Activated T-helper 9 cell treated with anti-CD3 and anti-CD28 coated beads, Interleukin-2, amount 50 U/mL, for 16 hours (primary cell): ENCODE data around the gene CAB39L.

ENCODE experiments used
- DNase-seq: peaks from one replicate; pipeline ENCODE4 v3.0.0-alpha.2; 2020; ENCODE audit warnings: low read depth

CAB39L gene

DNA sequence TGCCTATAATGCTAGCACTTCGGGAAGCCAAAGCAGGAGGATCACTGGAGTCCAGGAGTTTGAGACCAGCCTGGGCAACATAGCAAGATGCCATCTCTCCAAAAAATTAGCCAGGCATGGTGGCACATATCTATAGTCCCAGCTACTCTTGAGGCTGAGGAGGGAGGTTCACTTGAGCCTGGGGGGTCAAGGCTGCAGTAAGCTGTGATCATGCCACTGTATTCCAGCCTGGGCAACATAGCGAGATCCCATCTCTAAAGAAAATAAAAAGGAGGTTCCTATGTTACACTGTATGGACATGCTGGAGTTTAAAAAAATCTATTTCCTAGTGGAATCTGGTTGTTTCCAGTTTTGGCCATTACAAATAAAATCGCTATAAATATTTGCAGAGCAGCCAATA, 2.6 kb downstream of the CAB39L start:
- no peak for DNase-seq

DNA sequence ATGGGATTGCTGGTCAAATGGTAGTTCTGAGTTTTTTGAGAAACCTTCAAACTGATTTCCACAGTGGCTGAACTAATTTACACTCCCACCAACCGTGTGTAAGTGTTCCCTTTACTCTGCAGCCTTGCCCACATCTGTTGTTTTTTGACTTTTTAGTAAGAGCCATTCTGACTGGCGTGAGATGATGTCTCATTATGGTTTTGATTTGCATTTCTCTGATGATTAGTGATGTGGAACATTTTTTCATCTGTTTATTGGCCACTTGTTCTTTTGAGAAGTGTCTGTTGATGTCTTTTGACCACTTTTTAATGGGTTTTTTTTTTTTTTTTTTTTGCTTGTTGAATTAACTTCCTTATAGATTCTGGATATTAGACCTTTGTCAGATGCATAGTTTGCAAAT, 4.3 kb downstream of the CAB39L start:
- DNase-seq, result no peak

DNA sequence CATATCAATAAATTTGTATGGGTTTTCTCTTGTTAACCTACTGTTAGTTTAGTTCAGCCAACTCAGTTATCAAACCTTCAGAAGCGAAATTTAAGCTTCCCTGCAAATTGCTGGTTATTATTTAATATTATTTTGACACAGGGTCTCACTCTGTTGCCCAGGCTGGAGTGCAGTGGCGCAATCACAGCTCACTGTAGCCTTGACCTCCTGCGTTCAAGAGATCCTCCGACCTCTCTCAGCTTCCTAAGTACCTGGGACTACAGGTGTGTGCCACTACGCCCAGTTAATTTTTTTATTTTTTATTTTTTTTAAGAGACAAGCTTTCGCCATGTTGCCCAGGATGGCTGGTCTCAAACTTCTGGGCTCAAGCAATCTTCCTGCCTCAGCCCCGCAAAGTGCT, 6.2 kb downstream of the CAB39L start:
- no peak for DNase-seq

DNA sequence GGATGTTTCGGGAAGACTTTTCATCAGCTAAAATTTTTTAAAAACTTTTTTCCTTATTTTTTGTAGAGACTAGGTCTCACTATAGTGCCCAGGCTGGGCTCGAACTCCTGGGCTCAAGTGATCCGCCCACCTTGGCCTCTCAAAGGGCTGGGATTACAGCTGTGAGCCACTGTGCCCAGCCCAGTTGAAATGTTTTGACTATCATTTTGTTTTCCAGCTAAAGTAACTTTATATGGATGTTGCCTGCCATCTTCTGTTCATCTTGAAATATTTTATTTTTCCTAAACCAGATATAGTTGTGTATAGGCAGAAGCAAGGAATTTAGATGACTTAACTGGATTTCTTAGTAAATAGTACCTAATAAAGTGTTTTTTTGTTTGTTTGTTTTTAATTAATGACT, 7.0 kb downstream of the CAB39L start:
- no peak for DNase-seq

DNA sequence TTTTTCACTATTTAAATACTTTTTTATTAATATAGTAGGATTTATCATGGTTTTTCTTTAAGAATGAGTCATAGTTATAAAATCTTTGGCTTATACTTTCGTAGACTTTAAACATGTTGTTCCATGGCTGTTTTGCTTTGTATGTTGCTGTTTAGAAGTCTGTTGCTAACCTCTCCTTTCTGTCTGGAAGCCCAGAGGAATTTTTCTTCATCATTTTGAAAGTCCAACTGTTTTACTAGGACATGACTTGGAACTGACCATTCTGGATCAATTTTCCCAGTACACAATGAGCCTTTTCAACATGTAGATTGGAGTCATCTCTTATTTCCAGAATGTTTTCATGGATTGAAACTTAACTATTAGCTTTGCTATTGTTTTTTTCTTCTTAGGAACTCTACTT, 7.9 kb downstream of the CAB39L start:
- no peak for DNase-seq

DNA sequence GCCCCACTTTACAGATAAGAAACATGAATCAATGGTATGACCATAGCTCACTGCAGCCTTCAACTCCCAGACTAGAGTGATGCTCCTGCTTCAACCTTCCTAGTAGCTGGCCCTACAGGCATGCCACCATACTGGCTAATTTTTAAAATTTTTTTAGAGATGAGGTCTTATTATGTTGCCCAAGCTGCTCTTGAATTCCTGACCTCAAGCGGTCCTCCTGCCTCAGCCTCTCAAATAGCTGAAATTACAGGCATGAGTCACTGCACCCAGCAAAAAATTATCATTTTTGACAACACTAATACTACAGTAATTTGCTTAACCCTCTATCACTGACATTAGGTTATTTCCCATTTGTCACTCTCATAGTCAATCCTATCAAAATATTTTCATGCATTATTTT, 14.7 kb downstream of the CAB39L start:
- DNase-seq, result no peak

DNA sequence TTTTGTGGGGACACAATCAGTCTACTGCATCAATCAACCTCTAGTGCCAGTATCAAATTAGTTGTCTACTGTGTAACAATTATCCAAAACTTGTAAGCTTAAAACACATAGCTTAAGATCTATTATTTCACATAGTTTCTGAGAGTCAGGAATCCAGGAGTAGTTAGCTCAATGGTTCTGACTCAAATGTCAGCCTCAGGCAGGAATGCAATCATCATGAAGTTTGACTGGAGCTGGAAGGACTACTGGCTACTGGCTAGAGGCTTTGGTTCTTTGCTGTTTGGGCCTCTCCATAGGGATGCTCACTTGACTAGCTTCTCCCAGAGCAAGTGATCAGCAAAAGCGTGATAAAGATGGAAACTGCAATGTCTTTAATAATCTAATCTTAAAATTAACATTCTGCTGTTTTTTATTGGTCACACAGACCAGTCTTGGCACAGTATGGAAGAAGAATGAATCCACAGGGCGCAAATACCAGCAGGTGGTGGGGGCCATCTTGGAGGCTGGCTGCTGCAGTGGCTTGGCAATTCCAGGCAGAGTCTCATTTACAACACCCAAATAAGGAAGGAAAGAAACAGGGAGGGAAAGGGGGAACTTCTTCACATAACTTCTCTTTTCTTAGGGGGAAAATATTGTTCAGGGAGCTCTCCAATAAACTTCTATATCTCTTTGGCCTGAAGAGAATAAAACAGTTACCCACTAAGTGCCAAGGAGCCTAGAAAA, 15.7 kb downstream of the CAB39L start:
- no peak for DNase-seq

DNA sequence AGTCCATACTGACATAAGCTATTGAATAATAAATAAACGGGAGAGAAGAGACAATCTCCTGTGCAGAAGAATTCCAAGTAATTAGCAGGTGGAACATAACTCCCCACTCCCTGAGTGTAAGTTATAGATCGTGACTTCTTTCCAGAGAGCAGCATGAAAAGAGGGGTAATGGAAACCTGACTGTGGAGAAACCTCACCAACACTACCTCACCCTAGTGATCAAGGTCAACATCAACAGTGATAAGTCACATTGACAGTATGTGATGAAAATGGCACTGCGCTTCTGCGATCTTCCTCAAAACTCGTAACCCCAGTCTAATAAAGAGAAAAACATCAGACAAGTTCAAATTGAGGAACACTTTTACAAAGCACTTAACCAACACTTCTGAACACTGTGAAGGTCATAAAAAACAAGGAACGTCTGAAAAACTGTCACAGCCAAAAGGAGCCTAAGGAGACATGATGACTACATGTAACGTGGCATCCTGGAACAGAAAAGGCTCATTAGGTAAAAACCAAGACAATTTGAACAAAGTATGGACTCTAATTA, 19.8 kb downstream of the CAB39L start:
- no peak for DNase-seq

DNA sequence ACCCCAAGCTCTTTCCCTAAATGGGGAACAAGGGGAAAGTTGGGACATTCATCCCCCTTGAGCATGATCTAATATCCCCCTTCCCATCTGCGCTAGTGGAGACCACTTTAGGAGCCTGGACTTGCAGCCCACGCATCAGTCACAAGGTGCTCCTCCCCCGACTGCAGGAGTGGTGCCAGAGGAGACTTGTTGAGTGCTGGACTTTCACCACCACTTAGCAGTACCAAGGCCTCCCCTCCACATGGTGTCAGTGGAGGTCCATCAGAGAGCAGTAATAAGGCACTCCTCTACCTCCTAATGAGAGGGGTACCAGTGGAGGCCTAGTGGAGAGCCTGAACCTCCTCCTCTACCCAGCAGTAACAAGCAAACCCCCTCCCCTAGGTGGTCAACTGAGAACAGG, 22.5 kb downstream of the CAB39L start:
- DNase-seq, result no peak

DNA sequence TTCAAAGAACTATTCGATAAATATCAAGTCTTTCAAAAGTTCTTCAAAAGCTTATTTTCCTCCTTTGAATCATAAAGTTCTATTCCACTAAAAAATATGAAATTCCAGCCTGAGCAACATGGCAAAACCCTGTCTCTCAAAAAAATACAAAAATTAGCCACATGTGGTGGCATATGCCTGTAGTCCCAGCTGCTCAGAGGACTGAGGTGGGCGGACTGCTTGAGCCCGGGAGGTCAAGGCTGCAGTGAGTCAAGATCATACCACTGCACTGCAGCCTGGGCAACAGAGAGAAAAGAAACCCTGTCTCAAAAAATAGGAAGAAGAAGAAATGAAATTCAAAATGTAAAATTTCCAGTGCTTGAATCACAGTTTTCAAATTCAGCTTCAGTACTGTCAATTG, 24.6 kb downstream of the CAB39L start:
- DNase-seq, result no peak

DNA sequence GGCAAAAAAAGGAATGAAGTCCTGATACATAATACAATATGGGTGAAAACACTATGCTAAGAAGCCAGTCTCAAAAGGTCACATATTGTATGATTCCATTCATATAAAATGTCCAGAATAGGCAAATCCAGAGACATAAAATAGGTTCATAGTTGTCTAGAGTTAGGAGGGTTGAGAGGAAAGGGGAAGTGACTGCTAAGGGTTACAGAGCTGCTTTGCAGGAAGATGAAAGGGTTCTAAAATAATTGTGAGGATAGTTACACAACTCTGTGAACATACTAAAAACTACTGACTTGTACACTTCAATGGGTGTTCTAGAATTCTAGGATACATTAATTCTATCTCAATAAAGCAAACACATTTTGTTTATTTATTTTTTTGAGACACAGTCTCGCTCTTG, 25.7 kb downstream of the CAB39L start:
- no peak for DNase-seq

DNA sequence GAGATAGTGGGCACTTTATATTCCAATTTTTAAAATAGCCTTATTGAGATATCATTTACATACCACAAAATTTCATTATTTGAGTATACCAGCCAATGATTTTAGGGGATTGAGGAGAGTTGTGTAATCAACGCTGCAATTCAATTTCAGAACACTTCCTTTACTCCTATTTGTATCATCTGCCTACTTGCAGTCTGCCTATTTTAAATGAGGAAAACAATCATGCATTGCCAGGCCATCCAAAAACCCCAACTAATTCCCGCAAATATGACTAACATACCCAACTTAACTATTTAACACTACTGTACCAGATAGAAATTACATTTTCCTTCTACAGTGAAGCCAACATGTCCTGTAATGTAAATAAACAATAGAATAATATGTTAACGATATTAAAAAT, 26.7 kb downstream of the CAB39L start:
- no peak for DNase-seq

DNA sequence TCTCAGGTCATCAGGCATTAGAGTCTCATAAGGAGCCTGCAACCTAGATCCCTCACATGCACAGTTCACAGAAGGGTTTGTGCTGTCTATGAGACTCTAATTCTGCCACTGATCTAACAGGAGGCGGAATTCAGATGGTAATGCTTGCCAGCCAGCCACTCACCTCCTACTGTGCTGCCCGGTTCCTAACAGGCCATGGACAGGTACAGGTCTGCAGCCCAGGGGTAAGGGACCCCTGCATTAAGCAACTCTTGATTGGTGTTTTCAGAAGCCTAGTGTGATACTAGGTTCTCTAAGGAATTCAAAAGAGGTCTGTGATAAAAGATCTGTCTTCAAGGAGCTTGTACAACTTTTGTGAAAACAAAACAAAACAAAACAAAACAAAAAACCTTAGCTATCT, 31.1 kb downstream of the CAB39L start:
- DNase-seq, result no peak

DNA sequence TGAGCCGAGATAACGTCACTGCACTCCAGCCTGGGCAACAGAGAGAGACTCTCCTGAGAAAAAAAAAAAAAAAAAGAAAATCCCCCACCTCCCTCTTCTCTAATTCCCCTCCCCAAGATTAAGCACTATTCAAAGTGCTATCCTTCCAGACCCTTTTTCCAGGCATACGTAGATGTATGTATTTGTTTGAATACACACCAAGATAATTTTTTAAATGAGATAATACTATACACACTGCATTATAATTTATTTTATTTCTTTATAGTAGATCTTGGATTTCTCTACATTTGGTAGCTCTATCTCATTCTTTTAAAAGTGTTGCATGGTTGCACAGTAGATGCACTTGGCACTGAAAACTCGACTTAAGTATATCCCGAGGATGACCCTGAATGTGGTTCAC, 32.5 kb downstream of the CAB39L start:
- DNase-seq, result no peak

DNA sequence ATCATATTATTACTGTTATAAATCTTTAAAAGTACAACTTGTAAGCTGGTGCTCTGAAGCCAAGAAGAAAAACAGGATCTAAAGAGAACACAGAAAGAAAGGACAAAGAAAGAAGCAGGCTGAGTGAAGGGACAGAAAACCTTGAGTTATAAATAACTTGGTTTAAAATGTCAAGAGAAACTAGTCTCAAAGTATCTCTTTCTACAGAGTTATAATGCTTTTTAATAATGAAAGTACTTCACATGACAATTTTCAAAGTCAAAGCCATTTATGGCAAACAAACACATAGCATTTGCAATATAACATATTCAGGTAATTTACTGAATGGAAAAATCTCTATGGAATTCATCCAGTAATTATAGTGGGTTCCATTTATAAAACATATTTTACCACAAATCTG, 33.4 kb downstream of the CAB39L start:
- no peak for DNase-seq

DNA sequence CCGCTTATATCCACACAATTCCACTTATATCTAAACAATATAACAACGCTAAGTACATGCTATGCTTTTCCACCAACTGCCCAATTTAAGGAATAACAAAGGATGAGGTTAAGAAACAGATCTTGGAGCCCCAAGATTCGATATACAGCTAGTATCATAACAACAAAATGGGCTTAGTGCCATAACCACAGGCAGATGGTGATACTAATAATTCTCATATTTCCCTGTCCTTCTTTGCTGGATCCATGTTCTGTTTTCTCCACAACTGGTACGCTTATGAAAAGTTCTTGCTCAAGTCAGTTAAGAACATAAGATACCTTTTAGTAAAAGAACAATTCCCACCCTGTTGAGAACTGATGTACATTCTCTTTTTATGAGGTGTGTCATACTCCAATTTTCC, 33.9 kb downstream of the CAB39L start:
- DNase-seq, result no peak

DNA sequence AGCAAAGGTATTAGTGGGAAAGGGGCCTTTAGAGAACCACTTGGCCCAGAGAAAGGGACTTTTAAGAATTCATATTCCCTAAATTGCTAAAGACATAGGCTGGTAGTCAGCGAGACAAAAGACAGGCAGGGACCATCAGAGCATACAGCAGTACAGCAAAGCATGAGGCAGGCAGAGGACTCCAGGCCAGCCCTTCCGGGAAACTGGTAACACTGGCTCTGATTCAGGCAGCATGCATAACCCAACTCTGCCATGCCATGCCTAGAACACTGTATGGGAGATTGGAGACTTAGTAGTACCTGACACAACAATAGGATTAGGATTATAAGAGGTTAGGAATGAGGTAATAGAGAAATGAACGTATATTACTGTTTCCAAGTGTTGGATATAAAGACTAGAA, 34.9 kb downstream of the CAB39L start:
- no peak for DNase-seq

DNA sequence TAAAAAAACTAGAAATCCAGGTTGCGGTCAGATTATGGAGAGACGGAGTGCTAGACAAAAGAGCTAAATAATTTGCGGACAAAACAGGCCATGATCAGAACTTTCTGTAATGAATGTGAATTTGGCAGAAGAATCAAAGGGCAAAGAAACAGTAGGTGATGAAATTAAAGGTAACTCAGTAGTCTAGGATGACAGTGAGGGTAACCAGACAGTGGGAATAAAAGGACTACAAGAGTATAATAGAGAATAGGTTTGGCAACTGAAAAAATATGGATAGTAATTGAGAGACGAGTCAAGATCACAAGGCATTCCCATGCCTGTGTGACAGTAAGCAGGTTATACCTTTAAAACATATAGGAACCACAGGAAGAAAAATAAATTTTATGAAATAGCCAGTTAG, 35.9 kb downstream of the CAB39L start:
- no peak for DNase-seq

DNA sequence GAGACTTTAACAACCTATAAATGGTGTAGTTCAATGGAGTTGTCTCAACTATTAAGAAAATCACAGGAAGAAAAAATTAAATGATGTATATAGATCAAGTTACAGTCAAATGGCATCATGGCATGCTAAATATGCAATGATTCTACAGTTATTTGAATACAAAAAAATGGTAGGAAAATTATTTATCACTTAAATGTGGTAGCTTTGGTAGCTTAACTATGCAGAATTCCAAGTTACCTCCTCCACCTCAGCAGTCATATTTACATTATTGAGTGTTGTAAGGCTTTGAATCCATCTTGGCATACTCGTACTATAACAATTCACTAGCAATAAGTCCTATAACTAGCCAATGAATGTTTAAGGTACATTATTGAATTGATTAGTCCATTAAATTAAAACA, 36.8 kb downstream of the CAB39L start:
- no peak for DNase-seq

DNA sequence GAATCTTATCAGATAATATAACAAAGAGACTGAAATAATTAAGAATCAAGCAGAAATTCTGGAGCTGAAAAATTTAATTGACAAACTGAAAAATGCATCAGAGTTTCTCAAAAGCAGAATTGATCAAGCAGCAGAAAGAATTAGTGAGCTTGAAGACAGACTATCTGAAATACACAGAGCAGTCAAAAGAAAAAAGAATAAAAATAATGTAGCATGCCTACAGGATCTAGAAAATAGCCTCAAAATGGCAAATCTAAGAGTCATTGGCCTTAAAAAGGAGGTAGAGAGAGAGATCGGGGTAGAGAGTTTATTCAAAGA, 39.2 kb downstream of the CAB39L start:
- no peak for DNase-seq

DNA sequence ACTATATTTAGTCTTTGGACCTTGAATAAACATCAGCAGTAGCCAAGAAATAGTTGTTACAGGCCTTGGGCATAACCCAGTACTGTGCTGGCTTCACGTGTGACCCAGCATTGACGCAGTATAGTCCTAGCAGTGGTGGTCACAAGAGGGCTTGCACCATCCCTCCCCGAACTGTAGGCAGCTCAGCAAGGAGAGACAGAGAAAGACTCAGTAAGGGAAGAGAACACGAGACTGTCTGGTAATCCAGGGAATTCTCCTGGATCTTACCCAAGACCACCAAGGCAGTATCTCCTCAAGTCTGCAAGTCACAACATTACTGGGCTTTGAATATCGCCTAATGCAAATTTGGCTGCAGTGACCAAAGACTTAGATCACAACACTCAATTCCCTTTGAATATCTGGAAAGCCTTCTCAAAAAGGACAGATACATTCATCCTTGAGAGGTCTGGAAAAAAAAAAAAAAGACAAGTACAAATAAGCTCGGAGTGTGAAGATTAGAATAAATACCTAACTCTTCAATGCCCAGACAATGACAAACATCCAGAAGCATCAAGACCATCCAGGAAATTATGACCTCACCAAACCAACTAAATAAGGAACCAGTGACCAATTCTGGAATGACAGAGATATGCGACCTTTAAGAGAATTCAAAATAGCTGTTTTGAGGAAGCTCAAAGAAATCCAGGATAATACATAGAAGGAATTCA, 39.7 kb downstream of the CAB39L start:
- no peak for DNase-seq

DNA sequence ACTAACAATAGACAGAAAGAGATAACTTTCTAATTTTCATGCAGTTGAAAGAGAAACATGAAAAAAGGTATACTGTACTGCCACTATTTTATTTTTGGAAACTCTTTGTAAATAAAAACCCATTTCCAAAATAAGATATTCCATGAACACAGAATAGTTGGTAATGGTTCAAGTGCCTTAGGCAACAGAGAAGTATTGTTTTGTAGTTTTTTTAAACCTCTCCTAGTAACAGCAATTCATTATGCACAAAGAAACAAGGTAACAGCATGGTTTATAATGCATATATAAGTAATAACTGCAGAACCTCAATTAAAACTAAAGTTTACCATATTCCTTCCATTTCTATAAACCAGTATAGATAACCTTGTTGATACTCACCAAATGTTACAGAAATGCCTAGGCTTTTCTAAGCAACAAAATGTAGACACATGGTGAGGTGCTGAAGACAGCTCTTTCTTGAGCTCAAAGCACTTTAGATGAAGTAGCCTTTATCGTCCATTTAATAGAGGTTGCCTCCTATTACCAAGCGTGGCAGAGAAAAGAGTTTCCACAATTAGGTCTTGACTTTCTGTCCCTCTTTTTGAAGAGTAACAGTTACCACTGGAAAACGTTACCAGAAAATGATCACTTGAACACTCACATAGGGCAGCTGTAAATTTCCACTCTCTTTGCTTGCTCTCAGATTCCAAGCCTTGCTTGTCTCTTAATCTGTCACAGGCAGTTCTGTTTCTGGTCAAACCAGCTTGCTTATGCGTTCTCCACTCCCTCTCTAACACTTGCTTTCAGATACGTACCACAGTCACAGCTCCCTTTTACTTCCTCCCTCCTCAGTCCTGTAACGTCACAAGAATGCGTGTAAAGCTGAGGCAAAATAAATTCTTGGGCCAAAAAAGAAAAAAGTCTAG, 42.9 kb downstream of the CAB39L start:
- no peak for DNase-seq
